Stimulated activated CD4-positive, alpha-beta T cell treated with anti-CD3 and anti-CD28 coated beads, Interleukin-4, amount 100 ng/mL, for 24 hours (primary cell): Measurements from ENCODE around the gene LRRC7.
"Not testable (repeated sequence)": the region's sequence is repeated elsewhere in the genome, so short reads cannot be mapped to it uniquely, and the experiment has no call there.

Source experiments
- DNase-seq: peaks from one replicate; pipeline ENCODE4 v3.0.0-alpha.2; 2020

The LRRC7 gene

GRCh38 chr1:69702085-69702484 lies 134.4 kb downstream of the LRRC7 start:
- no peak for DNase-seq

DNA sequence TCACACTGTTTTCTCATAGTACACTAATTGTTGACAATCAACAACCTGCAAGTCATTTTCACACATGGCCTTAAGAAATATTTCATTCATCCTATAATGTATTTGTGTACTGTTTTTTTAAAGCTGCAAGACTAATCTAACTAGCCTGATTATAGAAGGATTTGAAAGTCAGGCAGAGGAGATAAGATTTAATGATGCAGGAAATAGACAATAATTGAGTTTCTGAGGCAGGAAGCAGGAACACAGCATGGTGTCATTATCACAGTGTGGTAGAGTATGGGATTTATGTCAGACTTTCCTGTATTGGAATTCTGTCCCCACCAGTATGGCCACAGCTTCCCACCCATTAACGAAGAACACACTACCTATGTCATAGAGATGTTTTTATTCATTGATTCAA lies 138.8 kb downstream of the LRRC7 start:
- DNase-seq, result no peak

DNA sequence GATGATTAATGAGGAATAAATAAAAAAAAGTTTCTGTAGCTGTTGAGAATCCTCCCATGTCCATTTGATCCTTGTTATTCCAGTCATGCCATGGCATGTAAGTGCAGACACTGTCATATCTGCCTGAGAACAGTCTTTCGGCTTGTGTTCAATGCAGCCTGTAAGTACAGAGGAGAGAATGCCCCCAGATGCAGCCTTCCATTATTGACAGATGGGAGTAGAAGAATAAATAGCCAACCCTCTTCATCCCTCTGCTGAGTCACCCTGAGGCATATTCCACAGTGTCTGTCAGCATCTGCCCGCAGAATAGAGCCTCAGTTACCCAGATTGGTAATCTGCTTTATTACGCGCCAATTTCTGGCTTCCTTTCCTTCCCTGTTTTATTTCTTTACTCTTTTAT lies 139.4 kb downstream of the LRRC7 start:
- DNase-seq, result no peak

DNA sequence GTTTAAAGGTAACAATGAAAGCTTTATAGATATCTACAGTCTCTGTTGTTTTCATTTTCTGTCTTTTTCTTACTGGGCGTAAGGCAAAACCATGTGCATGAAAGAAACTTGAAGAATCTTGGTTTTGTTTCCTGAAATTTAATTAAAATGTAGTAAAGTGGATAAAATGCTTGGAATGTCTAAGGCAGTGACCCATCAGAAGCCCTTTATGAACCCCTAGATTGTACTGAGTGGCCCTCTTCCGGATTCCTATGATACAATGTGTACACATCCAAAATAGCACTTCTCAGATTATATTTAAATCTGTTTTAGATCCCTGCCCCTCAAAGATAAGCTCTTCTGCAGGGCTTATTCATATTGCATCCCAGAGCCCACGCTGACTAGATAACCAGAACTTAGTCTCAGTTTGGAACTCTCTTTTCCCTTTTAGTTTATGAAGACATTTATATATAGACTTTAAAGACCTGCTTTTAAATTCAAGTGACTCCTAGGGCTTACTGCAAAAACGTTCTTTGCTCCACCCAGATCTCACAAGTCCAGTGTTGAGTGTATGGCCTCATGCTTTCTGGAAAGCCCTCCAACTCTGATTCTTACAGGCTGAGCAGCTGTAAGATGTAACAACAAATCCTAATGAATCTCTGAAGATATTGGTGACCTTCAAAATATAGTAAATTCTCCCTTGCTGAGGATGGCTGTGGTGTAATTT lies 142.9 kb downstream of the LRRC7 start:
- DNase-seq, result no peak

GRCh38 chr1:69711190-69711930 lies 143.6 kb downstream of the LRRC7 start:
- no peak for DNase-seq

GRCh38 chr1:69717834-69718233 lies 150.1 kb downstream of the LRRC7 start:
- DNase-seq, result not testable (repeated sequence)

DNA sequence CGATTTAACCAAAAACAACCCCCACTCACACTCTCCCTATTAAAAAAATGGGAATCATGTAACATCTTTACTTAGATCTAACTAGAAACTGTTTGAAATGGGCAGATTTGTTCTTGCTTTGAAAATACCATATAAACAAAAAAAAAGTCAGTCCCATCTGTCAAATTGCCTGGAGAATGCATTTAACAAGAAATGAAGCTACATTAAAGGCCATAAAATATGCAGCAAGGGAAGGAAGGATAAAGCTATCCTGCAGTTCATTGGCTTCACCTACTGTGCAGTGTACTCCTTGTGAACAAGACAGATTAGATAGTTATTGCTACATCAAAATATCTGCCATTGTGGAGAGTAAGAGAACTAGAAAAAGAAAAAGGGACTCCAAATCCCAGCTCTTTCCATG lies 160.5 kb downstream of the LRRC7 start:
- no peak for DNase-seq

DNA sequence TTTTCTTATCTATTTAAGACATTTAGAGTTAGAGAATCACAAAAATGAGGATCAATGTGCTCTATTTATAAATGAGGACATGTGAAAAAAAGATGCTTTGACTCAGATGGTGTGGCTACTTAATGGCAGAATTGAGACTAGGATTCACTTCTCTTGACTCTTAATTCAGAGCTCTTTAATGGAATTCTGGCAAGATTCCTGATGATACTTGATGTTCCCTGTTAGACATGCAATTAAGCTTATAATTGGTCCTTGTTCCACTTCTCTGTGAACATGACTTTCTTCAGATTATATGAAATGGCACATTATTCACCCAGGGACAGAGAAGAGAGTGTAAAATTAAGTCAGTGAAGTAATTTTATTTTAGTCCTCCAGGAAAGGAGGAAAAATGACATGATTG lies 165.3 kb downstream of the LRRC7 start:
- no peak for DNase-seq

DNA sequence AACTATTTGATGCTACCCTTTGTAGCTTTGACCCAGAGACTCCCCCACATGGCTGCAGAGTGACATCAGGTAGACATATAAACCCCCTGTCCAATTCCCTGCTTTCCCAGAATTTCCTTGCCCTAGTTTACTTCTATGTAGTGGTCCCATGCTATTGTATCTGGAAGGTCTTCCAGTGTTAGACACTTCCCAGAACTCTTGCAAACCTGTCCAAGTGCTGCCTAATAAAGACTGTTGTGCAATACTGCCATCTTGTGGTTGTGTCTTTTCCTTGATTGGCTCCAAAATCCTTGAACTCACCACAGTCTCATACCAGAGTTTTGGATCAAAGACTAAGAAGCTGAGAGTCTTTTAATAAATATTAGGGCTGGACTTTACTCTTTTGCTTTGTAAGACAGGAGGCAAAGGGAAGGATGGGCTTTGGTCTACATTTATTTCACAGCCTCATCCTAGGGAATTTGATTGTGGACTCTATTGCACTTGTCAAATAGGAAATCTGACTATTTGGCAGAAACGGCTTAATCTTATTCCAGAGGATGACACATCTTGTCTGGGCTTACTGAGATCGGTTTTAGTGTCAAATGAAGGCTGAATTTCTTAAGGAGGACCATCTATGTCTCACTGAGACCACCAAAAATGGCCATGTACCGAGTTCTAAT lies 169.9 kb downstream of the LRRC7 start:
- DNase-seq, result peak; percentile 6

DNA sequence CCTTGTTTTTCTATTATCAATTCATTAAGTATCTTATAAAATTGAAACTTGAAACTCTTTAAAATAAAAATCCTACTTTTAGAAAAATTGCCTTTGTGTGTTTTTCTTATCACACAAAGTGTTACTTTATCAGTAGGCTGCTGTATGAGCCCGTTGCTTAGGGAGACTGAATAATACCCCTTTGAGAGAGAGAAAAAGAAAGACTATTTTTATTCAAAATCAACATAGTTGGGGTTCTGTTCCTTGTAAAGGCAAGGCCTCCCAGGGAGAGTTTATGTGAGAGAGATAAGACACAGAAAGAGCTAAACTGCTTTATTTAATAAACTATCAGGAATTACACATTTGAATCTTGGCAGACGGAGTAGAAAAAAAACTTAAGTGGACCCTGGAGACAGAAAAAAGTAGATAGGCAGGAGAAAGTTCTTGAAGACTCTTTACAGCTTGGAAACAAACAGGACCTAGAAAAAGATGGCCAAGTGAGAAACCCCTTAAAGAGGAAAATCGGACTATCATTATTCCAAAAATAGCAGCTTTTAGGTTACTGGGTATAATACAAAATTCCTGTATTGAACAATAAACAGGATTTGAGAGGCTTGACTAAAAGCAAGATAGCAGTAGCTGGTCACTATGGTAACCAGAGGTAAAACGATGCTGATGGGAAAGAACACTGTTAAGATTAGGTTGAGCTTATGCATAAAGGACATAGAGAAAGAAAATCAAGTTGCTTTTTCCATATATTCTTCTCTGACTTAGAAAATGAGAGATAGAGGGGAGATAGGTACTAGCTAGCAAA lies 170.9 kb downstream of the LRRC7 start:
- DNase-seq, result no peak

DNA sequence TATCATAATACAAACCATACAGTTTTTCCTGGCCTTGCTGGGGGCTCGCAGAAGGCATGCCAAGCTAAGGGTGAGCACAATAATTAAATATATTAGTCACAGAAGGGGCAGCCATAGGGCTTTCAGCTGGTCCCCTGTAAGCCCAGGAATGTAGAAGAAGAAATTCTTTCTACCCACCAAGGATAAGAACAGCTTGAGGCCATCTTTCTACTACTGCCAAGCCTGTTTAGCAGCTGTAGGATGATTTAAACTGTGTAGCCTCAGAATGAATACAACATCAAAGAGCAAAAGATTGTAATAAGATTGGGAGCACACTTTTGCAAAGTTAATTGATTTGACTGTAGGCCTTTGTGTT lies 171.5 kb downstream of the LRRC7 start:
- no peak for DNase-seq

GRCh38 chr1:69743146-69743545 lies 175.4 kb downstream of the LRRC7 start:
- DNase-seq, result no peak

DNA sequence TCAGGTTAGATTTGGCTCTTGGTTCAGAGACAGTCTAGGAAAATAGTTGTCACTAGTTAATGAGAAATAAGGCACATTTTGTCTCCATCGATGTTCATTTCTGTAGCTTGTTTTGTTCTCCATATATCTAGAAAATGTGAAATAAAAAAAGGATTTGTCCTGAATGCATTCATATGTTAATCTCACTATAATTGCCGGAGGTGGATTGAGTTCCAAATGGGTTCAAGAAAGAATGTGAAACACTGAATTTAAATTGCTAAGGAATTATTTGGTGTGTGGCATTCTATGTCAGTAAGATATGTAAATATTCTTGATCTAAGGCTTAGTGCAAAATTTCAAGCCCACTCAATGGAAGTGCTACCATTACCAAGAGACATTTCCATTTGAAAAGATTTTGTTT lies 176.7 kb downstream of the LRRC7 start:
- DNase-seq, result no peak

DNA sequence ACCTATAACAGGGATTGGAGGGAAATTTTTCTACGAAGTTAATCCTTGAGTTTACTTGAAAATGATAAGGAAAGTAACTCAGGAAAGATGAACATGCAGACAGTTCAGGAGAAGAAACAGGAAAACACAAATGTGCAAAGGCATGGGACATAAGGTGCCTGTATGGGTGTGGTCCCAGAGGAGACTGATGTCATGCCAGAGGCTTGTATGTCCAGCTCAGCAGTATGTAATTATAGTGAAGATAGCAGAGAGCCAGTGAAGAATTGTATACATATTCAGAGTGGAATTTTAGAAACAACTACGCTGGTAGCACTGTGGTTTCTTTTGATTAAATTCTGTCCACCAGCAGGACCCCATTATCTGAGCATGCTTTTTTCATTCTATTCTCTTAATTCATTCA lies 179.5 kb downstream of the LRRC7 start:
- no peak for DNase-seq

DNA sequence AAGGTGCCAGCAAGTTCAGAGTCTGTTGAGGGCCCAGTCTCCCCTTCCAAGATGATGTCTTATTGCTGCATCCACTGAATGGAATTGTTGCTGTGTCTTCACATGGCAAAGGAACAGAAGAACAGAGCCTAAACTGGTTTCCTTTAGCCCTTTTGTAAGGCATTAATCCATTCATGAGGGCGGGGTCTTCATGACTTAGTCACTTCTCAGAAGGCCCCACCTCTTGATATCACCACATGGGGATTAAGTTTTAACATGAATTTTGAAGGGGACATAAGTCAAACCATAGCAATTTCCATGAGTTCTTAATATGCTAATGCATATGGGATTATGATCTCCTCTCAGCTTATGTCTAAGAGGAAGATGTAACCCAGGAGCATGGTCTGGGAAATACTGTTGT lies 182.9 kb downstream of the LRRC7 start:
- no peak for DNase-seq

DNA sequence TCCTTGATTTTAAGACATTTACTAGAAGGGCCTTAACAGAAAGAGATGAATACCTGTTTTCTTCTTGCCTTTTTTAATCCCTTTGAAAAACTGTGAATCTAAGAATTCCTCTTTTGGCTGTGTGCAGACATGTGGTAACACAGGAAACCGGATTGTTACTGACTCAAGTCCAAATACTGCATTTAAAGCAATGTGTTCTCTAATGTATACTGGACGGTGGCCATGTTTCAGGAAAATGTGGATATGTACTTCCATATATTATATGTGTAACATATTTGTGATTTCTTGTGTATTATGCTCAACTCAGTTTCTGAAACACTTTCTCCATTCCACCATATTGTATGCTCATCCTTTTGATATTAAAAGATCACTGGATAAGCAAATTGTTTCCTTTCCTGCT lies 185.1 kb downstream of the LRRC7 start:
- DNase-seq, result no peak

GRCh38 chr1:69754521-69754920 lies 186.8 kb downstream of the LRRC7 start:
- no peak for DNase-seq

GRCh38 chr1:69755647-69756046 lies 187.9 kb downstream of the LRRC7 start:
- DNase-seq, result no peak

GRCh38 chr1:69765951-69766350 lies 198.2 kb downstream of the LRRC7 start:
- no peak for DNase-seq

DNA sequence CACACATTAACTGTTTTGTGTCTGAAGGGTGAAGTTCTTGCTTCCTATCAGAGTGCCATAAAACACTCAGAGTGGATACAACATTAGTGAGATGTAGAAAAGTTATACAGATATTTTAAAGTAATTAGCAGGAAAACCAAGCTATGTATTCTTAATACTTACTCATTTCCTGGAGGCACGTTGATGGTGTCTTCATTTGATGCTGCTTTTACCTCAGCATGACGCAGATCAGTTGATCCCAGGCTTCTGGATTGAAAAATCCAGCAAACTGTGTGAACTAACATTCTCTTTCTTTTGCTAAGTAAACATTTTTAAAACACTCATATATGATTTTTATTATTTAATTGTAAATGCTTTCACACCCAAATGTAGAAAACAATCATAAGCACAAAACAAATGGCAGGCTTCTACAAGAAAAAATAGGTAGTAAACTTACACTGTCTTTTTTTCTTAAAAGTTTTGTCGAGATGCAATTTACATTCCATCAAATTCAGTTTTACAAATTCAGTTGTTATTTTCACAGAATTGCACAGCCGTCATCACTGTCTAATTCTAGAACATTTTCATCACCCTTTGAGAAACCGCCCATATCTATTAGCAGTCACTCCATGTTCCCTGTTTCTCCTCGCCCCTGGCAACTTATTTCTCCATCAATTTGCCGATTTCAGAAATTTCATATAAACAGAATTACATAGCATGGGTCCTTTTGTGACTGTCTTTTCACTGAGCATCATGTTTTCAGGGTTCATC lies 198.9 kb downstream of the LRRC7 start:
- no peak for DNase-seq

GRCh38 chr1:69776555-69776954 lies 208.8 kb downstream of the LRRC7 start:
- DNase-seq, result no peak

DNA sequence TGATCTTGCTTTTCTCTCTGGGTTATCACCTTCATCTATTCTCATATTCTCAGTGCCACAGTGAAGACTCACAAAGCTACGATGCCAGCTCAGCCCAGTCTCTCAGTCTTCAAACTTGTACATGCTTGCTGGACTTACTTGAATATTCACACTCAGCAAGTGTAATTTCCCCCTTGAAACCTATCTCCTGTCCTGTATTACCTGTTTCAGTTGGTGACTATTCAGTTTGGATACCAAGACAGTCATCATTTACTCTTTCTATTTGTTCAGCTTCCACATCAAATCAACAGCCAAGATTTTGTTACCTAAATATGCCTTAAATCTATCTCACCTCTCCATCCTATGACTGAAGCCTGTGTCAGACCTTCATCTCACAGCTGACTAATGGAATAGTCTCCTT lies 209.7 kb downstream of the LRRC7 start:
- DNase-seq, result no peak

DNA sequence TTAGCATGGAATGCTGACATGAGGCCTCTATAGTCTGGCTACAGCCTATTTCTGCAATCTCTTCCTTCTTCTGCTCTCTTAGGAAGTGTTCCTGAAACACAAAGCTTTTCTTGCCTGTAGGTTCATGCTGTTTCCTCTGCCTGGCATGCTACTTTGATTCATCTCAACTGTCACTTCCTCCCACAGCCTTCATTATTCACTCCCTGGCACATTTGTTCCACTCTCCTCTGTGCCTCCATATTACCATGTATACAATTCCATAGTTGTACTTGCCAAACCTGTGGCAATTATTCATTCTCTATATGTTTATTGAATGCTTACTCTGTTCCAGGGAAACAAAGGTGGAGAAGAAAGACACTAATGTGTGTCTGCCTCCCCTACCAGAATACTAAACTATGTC lies 210.2 kb downstream of the LRRC7 start:
- DNase-seq, result no peak
